Large intestine (tissue), 12 donors: Measurements from ENCODE around the gene ANKS1A. TPM values are rescaled to one million over a fixed set of nuclear protein-coding genes. Genes with fewer than 3 reads are reported as not detected.
"Not testable (repeated sequence)": the region's sequence is repeated elsewhere in the genome, so short reads cannot be mapped to it uniquely, and the experiment has no call there.

Source experiments
- DNase-seq, 2 donors: peaks; one replicate each; pipeline versions ENCODE4 v3.0.0 to v3.0.0-alpha.2; 2013
- H3K27ac ChIP-seq: one replicate; pipeline ENCODE4 v1.5.1; 2013; ENCODE audit warnings: low read length
- H3K27me3 ChIP-seq: 2 replicates; pipeline ENCODE4 v1.6.1; 2013; ENCODE audit warnings: low read length; ENCODE audit not compliant: control insufficient read depth, insufficient read depth
- H3K36me3 ChIP-seq: 2 replicates; pipeline ENCODE4 v1.6.1; 2013; ENCODE audit warnings: low read length; ENCODE audit not compliant: control insufficient read depth, insufficient read depth
- H3K4me1 ChIP-seq: one replicate; pipeline ENCODE4 v1.6.1; 2013; ENCODE audit warnings: low read length; ENCODE audit not compliant: control insufficient read depth, insufficient read depth
- H3K4me3 ChIP-seq: one replicate; pipeline ENCODE4 v1.5.1; 2013; ENCODE audit warnings: low read length
- H3K9me3 ChIP-seq: one replicate; pipeline ENCODE4 v1.6.1; 2013; ENCODE audit warnings: mild to moderate bottlenecking, low read depth, low read length, moderate library complexity; ENCODE audit not compliant: control insufficient read depth
- WGBS: methylation state at CpG from one replicate; pipeline ENCODE4 v1.1.5; 2013; ENCODE audit warnings: low lambda C conversion rate; ENCODE audit not compliant: insufficient coverage; 5-methylcytosine and 5-hydroxymethylcytosine counted together
- long read RNA-seq, 11 donors: transcript quantifications; one replicate each; lab custom pipeline, GENCODE V29; 2026
- polyA plus RNA-seq: library from polyadenylated mRNA; unstranded; fragments of 120-200 nt; gene quantifications from one replicate; pipeline ENCODE4 v1.2.1, GENCODE V29; 2013

The ANKS1A gene, protein sequence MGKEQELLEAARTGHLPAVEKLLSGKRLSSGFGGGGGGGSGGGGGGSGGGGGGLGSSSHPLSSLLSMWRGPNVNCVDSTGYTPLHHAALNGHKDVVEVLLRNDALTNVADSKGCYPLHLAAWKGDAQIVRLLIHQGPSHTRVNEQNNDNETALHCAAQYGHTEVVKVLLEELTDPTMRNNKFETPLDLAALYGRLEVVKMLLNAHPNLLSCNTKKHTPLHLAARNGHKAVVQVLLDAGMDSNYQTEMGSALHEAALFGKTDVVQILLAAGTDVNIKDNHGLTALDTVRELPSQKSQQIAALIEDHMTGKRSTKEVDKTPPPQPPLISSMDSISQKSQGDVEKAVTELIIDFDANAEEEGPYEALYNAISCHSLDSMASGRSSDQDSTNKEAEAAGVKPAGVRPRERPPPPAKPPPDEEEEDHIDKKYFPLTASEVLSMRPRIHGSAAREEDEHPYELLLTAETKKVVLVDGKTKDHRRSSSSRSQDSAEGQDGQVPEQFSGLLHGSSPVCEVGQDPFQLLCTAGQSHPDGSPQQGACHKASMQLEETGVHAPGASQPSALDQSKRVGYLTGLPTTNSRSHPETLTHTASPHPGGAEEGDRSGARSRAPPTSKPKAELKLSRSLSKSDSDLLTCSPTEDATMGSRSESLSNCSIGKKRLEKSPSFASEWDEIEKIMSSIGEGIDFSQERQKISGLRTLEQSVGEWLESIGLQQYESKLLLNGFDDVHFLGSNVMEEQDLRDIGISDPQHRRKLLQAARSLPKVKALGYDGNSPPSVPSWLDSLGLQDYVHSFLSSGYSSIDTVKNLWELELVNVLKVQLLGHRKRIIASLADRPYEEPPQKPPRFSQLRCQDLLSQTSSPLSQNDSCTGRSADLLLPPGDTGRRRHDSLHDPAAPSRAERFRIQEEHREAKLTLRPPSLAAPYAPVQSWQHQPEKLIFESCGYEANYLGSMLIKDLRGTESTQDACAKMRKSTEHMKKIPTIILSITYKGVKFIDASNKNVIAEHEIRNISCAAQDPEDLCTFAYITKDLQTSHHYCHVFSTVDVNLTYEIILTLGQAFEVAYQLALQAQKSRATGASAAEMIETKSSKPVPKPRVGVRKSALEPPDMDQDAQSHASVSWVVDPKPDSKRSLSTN
- 26.5 TPM for polyA plus RNA-seq
- long read RNA-seq, donor 1, full-length matches to known transcripts = 1 of 1 reads
- long read RNA-seq, donor 1, partial matches to known transcripts = 0 of 1 reads
- long read RNA-seq, donor 1, other reads (novel, unspliced or antisense) = 0 of 1 reads
- long read RNA-seq, donor 2, full-length matches to known transcripts = 2 of 2 reads
- long read RNA-seq, donor 2, partial matches to known transcripts = 0 of 2 reads
- long read RNA-seq, donor 2, other reads (novel, unspliced or antisense) = 0 of 2 reads
- long read RNA-seq, donor 3, partial matches to known transcripts = 24 of 24 reads
- long read RNA-seq, donor 3, other reads (novel, unspliced or antisense) = 0 of 24 reads
- long read RNA-seq, donor 4 = 0 reads
- long read RNA-seq, donor 5, full-length matches to known transcripts = 2 of 2 reads
- long read RNA-seq, donor 5, partial matches to known transcripts = 0 of 2 reads
- long read RNA-seq, donor 5, other reads (novel, unspliced or antisense) = 0 of 2 reads
- long read RNA-seq, donor 6, full-length matches to known transcripts = 1 of 13 reads
- long read RNA-seq, donor 6, partial matches to known transcripts = 12 of 13 reads
- long read RNA-seq, donor 6, other reads (novel, unspliced or antisense) = 0 of 13 reads
- long read RNA-seq, donor 7 = 0 reads
- long read RNA-seq, donor 8 = 0 reads
- long read RNA-seq, donor 9, partial matches to known transcripts = 5 of 5 reads
- long read RNA-seq, donor 9, other reads (novel, unspliced or antisense) = 0 of 5 reads
- long read RNA-seq, donor 10, partial matches to known transcripts = 8 of 8 reads
- long read RNA-seq, donor 10, other reads (novel, unspliced or antisense) = 0 of 8 reads
- long read RNA-seq, donor 11 = 0 reads

DNA sequence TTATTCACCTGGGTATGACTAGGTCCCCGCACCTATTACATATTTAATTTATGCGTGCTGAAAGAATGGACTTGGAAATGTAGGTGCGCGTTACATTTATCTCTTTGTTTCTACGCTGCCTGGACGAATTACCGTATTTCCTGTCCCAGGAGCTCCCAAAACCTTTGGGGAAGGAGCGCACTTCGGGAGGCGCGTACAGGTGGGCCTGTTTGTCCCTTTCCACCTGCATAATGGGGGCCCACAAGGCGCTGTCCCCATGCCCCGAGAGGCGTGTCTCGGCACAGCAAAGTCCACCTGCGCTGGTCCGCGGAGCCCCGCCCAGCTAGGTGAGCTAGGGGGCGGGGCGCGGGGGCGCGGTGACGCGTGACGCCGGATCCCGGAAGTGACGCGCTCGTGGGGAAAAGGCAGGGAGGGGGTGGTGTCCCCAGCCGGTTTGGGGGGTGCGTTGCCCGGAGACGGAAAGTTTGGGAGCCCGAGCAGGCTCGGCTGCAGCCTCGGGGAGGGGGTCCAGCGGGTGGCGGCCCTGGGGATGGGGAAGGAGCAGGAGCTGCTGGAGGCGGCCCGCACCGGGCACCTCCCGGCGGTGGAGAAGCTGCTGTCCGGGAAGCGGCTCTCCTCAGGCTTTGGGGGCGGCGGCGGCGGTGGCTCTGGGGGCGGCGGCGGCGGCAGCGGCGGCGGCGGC is at the start of gene ANKS1A:
Gene ANKS1A (plus strand): TSS at position 382 of the 682 bp plus-strand sequence. CDS start 148 bp downstream, at position 530.
- WGBS = no CpG with 5 or more reads among the region's 60 CpGs
- peak; percentile 93 to 96 for DNase-seq
- peak within 1 kb of the TSS; percentile 98 for H3K27ac ChIP-seq
- peaks cover 12% of the 10 kb centered on the region for H3K4me1 ChIP-seq
- no peaks in the 10 kb centered on the region for H3K36me3 ChIP-seq
- H3K27me3 ChIP-seq = no peaks in the 10 kb centered on the region
- H3K4me3 ChIP-seq = peak within 1 kb of the TSS; percentile 68
- H3K9me3 ChIP-seq = no peaks in the 10 kb centered on the region

DNA sequence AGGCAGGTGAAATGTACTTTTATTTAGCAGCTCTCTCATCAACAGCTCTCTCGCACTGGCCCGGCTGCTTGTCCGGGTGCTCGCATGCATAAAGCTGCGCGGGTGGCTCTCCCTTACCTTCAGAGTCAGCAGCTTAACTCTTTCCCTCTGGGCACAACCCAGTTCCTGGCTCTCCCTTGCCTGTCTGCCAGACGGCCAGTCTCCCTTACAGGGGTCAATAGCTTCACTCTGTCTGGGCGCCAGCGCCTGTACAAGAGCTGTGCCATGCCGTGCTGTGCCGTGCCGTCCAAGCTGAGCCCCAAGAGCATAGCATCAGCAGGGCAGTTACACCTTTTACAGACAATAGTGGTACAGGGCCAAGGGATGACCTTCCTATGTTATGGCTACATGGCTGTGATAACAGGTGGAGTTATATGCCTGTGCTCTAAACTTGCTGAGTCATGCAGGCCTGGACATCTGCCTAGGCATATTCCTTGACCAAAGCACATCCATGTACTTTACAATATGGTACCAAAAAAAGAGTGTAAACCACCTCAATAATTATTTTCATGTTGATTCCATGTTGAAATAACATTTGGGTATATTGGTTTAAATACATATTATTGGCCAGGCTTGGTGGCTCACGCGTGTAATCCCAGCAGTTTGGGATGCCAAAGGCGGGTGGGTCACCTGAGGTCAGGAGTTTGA is 49.2 kb upstream of the ANKS1A start:
- peaks cover 3% of the 10 kb centered on the region for H3K9me3 ChIP-seq
- H3K4me3 ChIP-seq = no peak overlapping the region
- no peak for DNase-seq
- H3K27ac ChIP-seq = no peak overlapping the region
- no peaks in the 10 kb centered on the region for H3K27me3 ChIP-seq
- no CpG with 5 or more reads among the region's 15 CpGs for WGBS
- H3K4me1 ChIP-seq = no peaks in the 10 kb centered on the region
- H3K36me3 ChIP-seq = peaks cover 52% of the 10 kb centered on the region

DNA sequence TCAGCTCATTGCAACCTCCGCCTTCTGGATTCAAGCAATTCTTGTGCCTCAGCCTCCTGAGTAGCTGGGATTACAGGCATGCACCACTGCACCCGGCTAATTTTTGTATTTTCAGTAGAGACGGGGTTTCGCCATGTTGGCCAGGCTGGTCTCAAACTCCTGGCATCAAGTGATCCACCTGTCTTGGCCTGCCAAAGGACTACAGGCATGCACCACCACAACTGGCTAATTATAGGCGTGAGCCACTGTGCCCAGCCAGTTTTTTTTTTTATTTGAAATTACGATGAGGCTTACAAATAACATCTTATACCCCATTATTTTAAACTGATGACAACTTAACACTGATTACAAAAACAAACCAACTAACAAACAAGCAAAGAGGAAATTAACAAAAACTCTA is 40.0 kb upstream of the ANKS1A start:
- H3K27ac ChIP-seq, DNase-seq, H3K9me3 ChIP-seq, H3K4me3 ChIP-seq, H3K4me1 ChIP-seq, H3K27me3 ChIP-seq: not testable (repeated sequence)
- peaks cover 24% of the 10 kb centered on the region for H3K36me3 ChIP-seq
- WGBS = 100% methylated on average over 2 of the region's 6 CpGs

DNA sequence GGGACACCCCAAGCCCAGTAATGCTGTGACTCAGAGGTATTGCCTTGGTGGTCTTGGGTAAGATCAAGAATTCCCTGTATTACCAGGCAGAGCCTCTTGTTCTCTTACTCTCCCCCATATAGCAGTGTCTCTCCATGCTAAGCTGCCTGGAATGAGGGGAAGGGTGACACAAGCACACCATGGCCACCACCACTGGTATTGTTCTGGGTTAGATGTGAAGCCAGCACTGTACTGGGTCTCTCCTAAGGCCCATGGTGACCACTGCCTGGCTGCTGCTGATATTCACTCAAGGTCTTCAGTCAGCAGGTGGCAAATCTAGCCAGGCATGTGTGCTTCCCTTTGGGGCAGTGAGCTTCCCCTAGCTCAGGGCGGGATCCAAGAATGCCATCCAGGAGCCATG is 37.7 kb upstream of the ANKS1A start:
- H3K9me3 ChIP-seq = no peaks in the 10 kb centered on the region
- peaks cover 38% of the 10 kb centered on the region for H3K36me3 ChIP-seq
- WGBS = no CpG with 5 or more reads among the region's 1 CpG
- no peaks in the 10 kb centered on the region for H3K4me1 ChIP-seq
- no peak overlapping the region for H3K4me3 ChIP-seq
- H3K27me3 ChIP-seq = no peaks in the 10 kb centered on the region
- no peak for DNase-seq
- H3K27ac ChIP-seq = no peak overlapping the region

DNA sequence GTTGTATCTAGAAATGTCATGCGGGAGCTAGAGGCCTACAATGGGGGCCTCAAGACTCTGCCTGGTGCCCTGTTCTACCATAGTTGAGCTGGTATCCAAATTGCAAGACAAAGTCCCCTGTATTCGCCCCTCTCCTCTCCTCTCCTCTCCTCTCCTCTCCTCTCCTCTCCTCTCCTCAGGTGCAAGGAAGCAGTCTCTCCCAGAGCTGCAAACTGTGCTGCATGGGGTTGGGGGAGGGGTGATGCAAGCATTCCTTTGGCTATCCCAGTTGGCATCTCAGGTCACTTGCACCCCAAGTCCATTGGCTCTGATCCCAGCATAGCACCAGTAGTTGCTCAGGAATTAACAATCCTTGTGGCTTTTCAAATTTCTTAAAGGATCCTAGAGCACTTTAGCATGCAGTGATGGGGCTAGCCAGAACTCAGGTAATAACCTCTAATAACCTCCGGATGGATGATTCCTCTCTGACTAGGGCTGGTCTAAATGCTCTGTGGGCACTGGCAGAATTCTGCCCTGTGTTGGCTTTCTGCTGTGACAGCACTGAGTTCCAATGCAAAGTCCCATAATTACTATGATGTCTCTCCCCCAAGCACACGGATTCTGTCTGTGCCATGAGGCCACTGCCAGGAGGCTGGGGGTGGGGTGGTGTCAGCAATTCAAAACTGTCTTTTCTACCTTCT is 36.5 kb upstream of the ANKS1A start:
- 80% methylated on average over 1 of the region's 4 CpGs for WGBS
- Histone ChIP-seq H3K27me3 (no peaks in the 10 kb centered on the region), H3K4me3 (no peak overlapping the region), H3K36me3 (peaks cover 48% of the 10 kb centered on the region), H3K9me3 (no peaks in the 10 kb centered on the region), H3K27ac (no peak overlapping the region), H3K4me1 (no peaks in the 10 kb centered on the region)
- no peak for DNase-seq

DNA sequence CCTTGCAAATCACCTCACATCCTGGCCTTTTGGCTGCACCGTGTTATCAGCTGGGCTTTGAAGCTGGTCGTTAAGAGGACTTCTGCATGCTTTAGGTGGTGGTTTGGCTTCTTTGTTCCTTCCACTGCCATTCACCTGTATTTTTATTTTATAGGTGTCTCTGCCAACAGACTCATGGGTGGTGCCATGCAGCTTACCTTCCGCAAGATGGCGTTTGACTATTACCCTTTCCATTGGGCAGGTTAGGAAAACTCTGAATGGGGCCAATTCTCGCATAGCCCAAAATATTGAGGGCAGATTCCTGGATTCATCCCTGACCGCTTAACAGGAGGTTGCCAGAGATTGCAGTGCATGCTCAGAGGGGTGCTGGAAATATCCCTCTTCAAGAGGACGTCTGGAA is 33.6 kb upstream of the ANKS1A start:
- WGBS = no CpG with 5 or more reads among the region's 7 CpGs
- Histone ChIP-seq H3K36me3 (peaks cover 77% of the 10 kb centered on the region), H3K27me3 (no peaks in the 10 kb centered on the region), H3K4me3 (no peak overlapping the region), H3K27ac (no peak overlapping the region), H3K4me1 (no peaks in the 10 kb centered on the region), H3K9me3 (no peaks in the 10 kb centered on the region)
- DNase-seq = no peak

DNA sequence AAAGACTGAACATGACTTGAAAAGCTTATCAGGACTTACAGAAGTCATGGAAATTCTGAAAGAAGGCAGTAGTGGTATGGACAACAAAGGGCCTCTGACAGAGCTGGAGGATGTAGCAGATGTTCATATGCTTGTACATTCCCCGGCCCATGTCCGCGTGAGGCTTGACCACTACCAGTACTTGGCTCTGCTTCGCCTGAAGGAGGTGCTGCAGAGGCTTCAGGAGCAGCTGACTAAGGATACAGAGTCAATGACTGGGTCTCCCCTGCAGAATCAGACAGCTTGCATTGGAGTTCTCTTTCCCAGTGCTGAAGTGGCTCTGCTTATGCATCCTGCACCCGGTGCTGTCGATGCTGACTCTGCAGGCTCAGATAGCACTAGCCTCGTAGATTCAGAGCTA is 30.4 kb upstream of the ANKS1A start:
- Histone ChIP-seq H3K9me3 (no peaks in the 10 kb centered on the region), H3K4me1 (no peaks in the 10 kb centered on the region), H3K36me3 (peaks cover 57% of the 10 kb centered on the region), H3K4me3 (no peak overlapping the region), H3K27me3 (no peaks in the 10 kb centered on the region), H3K27ac (no peak overlapping the region)
- DNase-seq = no peak
- WGBS = no CpG with 5 or more reads among the region's 7 CpGs

DNA sequence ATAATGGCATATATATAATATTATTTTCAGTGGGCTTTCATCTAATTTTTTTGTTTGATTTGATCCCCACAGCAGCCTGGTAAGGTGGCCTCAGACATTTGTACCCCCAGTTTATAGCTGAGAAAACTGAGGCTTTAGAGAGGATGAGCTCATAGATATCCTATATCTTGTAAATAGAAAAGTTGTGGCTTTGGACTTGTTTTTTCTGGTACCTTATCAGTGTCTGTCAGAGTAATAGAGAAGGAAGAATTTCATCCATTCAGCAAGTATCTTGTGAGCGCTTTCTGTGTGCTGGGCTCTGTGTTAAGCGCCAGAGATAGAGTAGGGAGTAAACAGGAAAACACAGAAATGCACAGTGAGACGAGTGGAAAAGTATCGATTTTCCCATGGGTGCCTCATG is 29.1 kb upstream of the ANKS1A start:
- Histone ChIP-seq H3K36me3 (peaks cover 61% of the 10 kb centered on the region), H3K9me3 (no peaks in the 10 kb centered on the region), H3K4me1 (no peaks in the 10 kb centered on the region), H3K27ac (no peak overlapping the region), H3K4me3 (no peak overlapping the region), H3K27me3 (no peaks in the 10 kb centered on the region)
- WGBS = no CpG with 5 or more reads among the region's 4 CpGs
- no peak for DNase-seq
